Measurements from ENCODE around the gene CPAMD8. TPM values are rescaled to one million over a fixed set of nuclear protein-coding genes. Genes with fewer than 3 reads are reported as not detected.

CPAMD8 gene
- total RNA-seq, 1 donor from 2014 or later, result 294 TPM

DNA sequence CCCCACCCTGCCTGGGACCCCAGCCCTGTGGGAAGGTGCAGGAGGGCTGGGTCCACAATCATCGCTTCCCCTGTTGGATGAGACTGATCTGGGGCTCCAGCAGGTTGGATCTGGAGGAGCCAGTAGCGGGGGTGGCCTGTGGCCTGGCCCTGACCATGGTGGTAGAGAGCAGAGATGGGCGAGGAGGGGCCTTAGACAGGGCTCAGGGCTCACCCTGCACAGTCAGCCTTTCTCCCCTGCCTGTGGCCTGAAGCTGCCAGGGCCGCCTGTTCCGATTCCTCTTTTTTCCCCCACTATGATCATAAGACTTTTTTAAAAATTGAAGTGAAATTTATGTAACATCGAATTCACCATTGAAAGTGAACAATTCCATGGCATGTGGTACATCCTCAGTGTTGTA is 179.2 kb downstream of the CPAMD8 start:
- Mint-ChIP-seq H3K4me3 (ENCODE audit: unreplicated experiment) (no peak overlapping the region), H3K36me3 (ENCODE audit: unreplicated experiment) (peaks cover 68% of the 10 kb centered on the region), H3K9me3 (ENCODE audit: unreplicated experiment) (no peaks in the 10 kb centered on the region), H3K27ac (ENCODE audit: unreplicated experiment) (no peak overlapping the region), H3K4me1 (ENCODE audit: unreplicated experiment) (no peaks in the 10 kb centered on the region), H3K27me3 (ENCODE audit: unreplicated experiment) (no peaks in the 10 kb centered on the region)
- no peak for DNase-seq (ENCODE audit: extremely low spot score, unreplicated experiment)
- no peak for TF ChIP-seq CTCF (IDR thresholded peaks at IDR 0.05)

GRCh38 chr19:16846901-16847300 is 179.7 kb downstream of the CPAMD8 start:
- no peak for TF ChIP-seq CTCF (IDR thresholded peaks at IDR 0.05)

More at GRCh38 chr19:16846901-16847300, 179.7 kb downstream of the CPAMD8 start:
- Mint-ChIP-seq H3K27me3 (ENCODE audit: unreplicated experiment) (no peaks in the 10 kb centered on the region), H3K4me3 (ENCODE audit: unreplicated experiment) (no peak overlapping the region), H3K4me1 (ENCODE audit: unreplicated experiment) (no peaks in the 10 kb centered on the region), H3K27ac (ENCODE audit: unreplicated experiment) (no peak overlapping the region), H3K36me3 (ENCODE audit: unreplicated experiment) (peaks cover 64% of the 10 kb centered on the region), H3K9me3 (ENCODE audit: unreplicated experiment) (no peaks in the 10 kb centered on the region)
- no peak for DNase-seq (ENCODE audit: extremely low spot score, unreplicated experiment)

Other genes with a start within 250 kb of the CPAMD8 start
- gene SIN3B, start 197.4 kb downstream of the CPAMD8 start, total RNA-seq, result 75.3 and 80.0 TPM in 2 replicates
- 0.08 TPM in 1 of 2 replicates, not detected in the other for gene F2RL3, start 137.8 kb downstream of the CPAMD8 start, total RNA-seq
- 9.2 and 11.6 TPM in 2 replicates for gene HAUS8, start 48.6 kb upstream of the CPAMD8 start, total RNA-seq
- 93.3 and 94.3 TPM in 2 replicates for gene MYO9B, start 49.0 kb upstream of the CPAMD8 start, total RNA-seq
- gene USE1, start 188.5 kb upstream of the CPAMD8 start, total RNA-seq, result 36.1 and 37.5 TPM in 2 replicates
- gene OCEL1, start 199.4 kb upstream of the CPAMD8 start, total RNA-seq, result 24.8 and 28.5 TPM in 2 replicates
- gene NR2F6, start 219.1 kb upstream of the CPAMD8 start, total RNA-seq, result 43.9 and 44.2 TPM in 2 replicates
- gene USHBP1, start 237.9 kb upstream of the CPAMD8 start, total RNA-seq, result not detected in 2 replicates
- gene BABAM1, start 240.6 kb upstream of the CPAMD8 start, total RNA-seq, result 92.5 and 93.7 TPM in 2 replicates

Data from osteocyte (in vitro differentiated cells).